Cardiac septum (tissue), 1 donor: ENCODE data around the gene SPG7. TPM values are rescaled to one million over a fixed set of nuclear protein-coding genes. Genes with fewer than 3 reads are reported as not detected.

Source experiments
- DNase-seq: peaks from one replicate; pipeline ENCODE4 v3.0.0-alpha.2; 2020; ENCODE audit warnings: low spot score
- intact Hi-C: fragments of 100-400 bp; cut with DNase I; formaldehyde crosslinking; loops from one replicate; pipeline ENCODE4 v1.14.0; 2022
- total RNA-seq: library from RNA; stranded (reverse); fragmentation: NEBNext Ultra II Directional; extraction: Animal tissue kit (Norgen Biotek cat#: 25700); gene quantifications from one replicate; pipeline ENCODE4 v1.2.1, GENCODE V29; 2021
- donor health status: DM: no; HTN: no; CAD: no.

SPG7 gene
- total RNA-seq, 1 donor from 2014 or later, result 89.5 TPM

- DNase-seq, result no peak
Measured at GRCh38 chr16:89604764-89605163, 96.6 kb downstream of the SPG7 start.

GRCh38 chr16:89605186-89605970, 97.2 kb downstream of the SPG7 start:
- no peak for DNase-seq
- intact Hi-C loops, result no loop called here

More at GRCh38 chr16:89604764-89605163, 96.6 kb downstream of the SPG7 start:
- intact Hi-C loops, result no loop called here

- no peak for DNase-seq
- intact Hi-C loops, result no loop called here
Measured at GRCh38 chr16:89606006-89606405, 97.8 kb downstream of the SPG7 start.

Other genes starting within 250 kb of the SPG7 start
- gene ANKRD11, start 17.8 kb upstream of the SPG7 start, total RNA-seq, result 77.9 TPM
- gene RPL13, start 52.3 kb downstream of the SPG7 start, total RNA-seq, result 882 TPM
- not detected for gene CPNE7, start 67.4 kb downstream of the SPG7 start, total RNA-seq
- not detected for gene DPEP1, start 105.2 kb downstream of the SPG7 start, total RNA-seq
- 46.0 TPM for gene CHMP1A, start 149.3 kb downstream of the SPG7 start, total RNA-seq
- gene SPATA33, start 149.4 kb downstream of the SPG7 start, total RNA-seq, result 4.3 TPM
- gene CDK10, start 178.3 kb downstream of the SPG7 start, total RNA-seq, result 32.9 TPM
- gene SPATA2L, start 193.3 kb downstream of the SPG7 start, total RNA-seq, result 4.4 TPM
- 19.7 TPM for gene VPS9D1, start 212.5 kb downstream of the SPG7 start, total RNA-seq
- gene ZNF276, start 213.1 kb downstream of the SPG7 start, total RNA-seq, result 17.5 TPM